ENCODE data around the gene SEC63. TPM values are rescaled to one million over a fixed set of nuclear protein-coding genes. Genes with fewer than 3 reads are reported as not detected.

Gene SEC63
- total and polyA plus RNA-seq, 4 donors, result 20.7 to 69.4 (median 27.4) TPM

DNA sequence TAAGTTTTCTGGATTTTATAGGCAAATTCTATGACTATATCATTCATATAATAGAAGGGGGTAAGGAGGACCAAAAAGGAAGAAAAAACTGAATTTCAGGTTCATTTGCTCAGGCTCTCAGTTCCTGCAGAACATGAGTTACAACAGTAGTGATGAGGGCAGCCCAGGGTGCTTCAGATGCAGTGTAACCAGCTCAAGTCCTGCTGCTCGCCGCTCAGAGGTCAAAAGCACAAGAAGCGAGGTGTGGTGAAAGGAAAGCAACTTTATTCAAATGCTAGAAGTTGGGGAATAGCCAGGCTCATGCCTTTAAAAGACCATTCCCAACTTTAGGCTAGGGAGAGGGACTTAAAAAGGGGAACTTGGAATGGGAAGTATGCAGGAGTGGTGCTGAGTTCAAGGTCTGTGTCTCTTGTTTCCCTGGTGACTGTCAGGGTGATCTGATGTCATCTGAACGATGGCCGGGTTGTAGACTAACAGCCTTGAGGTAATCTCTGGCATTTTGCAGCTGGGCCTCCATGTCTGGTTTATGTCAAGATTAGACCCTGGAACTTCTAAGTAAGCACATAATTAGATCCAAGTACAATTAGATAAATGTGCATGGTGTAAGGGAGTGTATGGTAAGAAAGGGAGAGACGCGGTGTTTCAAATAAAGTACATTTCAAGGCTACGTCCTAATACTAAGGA lies 14.5 kb upstream of the SEC63 start:
- Histone ChIP-seq H3K4me3 (ENCODE audit: low read depth in 1 of 3, low read length in 3 of 3) (no peak overlapping the region), H3K4me1 (ENCODE audit: control insufficient read depth in 4 of 4, insufficient read depth in 4 of 4, low read length in 3 of 4) (peaks cover 0 to 6% (median 0%) of the 10 kb centered on the region in 4 donors), H3K9me3 (ENCODE audit: control insufficient read depth in 4 of 4, low read length in 3 of 4) (no peaks in the 10 kb centered on the region), H3K27ac (ENCODE audit: low read depth in 1 of 2, low read length in 2 of 2) (no peak overlapping the region), H3K27me3 (ENCODE audit: control insufficient read depth in 4 of 4, insufficient read depth in 4 of 4, low read length in 3 of 4) (no peaks in the 10 kb centered on the region), H3K9ac (ENCODE audit: low read depth in 1 of 2, low read length in 2 of 2) (no peak overlapping the region), H3K36me3 (ENCODE audit: control insufficient read depth in 4 of 4, insufficient read depth in 3 of 4, low read depth in 1 of 4, low read length in 3 of 4) (no peaks in the 10 kb centered on the region)
- TF ChIP-seq NR2F2 (IDR thresholded peaks at IDR 0.05) (no peak), HNF4G (IDR thresholded peaks at IDR 0.05) (no peak)
- no peak for DNase-seq (ENCODE audit: low spot score)
- WGBS, result 81% methylated on average over 8 of the region's 8 CpGs

DNA sequence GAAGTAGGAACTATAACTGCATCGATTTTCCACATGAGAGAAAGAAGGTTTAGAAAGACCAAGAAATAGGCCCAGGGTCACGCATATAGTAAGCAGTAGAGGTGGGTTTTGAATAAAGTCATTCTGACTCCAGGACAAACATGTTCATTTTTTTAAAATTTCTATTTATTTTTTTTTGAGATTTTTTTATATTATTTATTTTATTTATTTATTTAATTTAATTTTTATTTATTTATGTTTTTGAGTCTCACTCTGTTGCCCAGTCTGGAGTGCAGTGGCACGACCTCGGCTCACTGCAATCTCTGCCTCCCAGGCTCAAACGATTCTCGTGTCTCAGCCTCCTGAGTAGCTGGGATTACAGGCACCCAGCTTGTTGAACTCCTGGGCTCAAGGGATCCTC lies 13.2 kb upstream of the SEC63 start:
- Histone ChIP-seq H3K27me3 (ENCODE audit: control insufficient read depth in 4 of 4, insufficient read depth in 4 of 4, low read length in 3 of 4) (no peaks in the 10 kb centered on the region), H3K36me3 (ENCODE audit: control insufficient read depth in 4 of 4, insufficient read depth in 3 of 4, low read depth in 1 of 4, low read length in 3 of 4) (no peaks in the 10 kb centered on the region), H3K9me3 (ENCODE audit: control insufficient read depth in 4 of 4, low read length in 3 of 4) (no peaks in the 10 kb centered on the region), H3K27ac (ENCODE audit: low read depth in 1 of 2, low read length in 2 of 2) (no peak overlapping the region), H3K9ac (ENCODE audit: low read depth in 1 of 2, low read length in 2 of 2) (no peak overlapping the region), H3K4me1 (ENCODE audit: control insufficient read depth in 4 of 4, insufficient read depth in 4 of 4, low read length in 3 of 4) (peaks cover 0 to 6% (median 0%) of the 10 kb centered on the region in 4 donors), H3K4me3 (ENCODE audit: low read depth in 1 of 3, low read length in 3 of 3) (no peak overlapping the region)
- DNase-seq (ENCODE audit: low spot score), result no peak
- 97% methylated on average over 6 of the region's 6 CpGs for WGBS
- TF ChIP-seq FOXA1 (IDR thresholded peaks at IDR 0.05), result no peak
- TF ChIP-seq FOXA2 (IDR thresholded peaks at IDR 0.05), result no peak
- TF ChIP-seq YY1 (IDR thresholded peaks at IDR 0.05), result no peak
- no peak for TF ChIP-seq TAF1 (conservative IDR thresholded peaks at IDR 0.05)
- TF ChIP-seq JUND (IDR thresholded peaks at IDR 0.05), result no peak
- TF ChIP-seq, protein P1, sequence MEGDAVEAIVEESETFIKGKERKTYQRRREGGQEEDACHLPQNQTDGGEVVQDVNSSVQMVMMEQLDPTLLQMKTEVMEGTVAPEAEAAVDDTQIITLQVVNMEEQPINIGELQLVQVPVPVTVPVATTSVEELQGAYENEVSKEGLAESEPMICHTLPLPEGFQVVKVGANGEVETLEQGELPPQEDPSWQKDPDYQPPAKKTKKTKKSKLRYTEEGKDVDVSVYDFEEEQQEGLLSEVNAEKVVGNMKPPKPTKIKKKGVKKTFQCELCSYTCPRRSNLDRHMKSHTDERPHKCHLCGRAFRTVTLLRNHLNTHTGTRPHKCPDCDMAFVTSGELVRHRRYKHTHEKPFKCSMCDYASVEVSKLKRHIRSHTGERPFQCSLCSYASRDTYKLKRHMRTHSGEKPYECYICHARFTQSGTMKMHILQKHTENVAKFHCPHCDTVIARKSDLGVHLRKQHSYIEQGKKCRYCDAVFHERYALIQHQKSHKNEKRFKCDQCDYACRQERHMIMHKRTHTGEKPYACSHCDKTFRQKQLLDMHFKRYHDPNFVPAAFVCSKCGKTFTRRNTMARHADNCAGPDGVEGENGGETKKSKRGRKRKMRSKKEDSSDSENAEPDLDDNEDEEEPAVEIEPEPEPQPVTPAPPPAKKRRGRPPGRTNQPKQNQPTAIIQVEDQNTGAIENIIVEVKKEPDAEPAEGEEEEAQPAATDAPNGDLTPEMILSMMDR (IDR thresholded peaks at IDR 0.05; ENCODE audit: low read depth, low read length, missing input control), result no peak
- TF ChIP-seq, protein P2, sequence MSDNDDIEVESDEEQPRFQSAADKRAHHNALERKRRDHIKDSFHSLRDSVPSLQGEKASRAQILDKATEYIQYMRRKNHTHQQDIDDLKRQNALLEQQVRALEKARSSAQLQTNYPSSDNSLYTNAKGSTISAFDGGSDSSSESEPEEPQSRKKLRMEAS (IDR thresholded peaks at IDR 0.05), result no peak
- TF ChIP-seq HNF4A (conservative IDR thresholded peaks at IDR 0.05), result no peak
- TF ChIP-seq ATF3 (IDR thresholded peaks at IDR 0.05), result no peak
- no peak for TF ChIP-seq RXRA (IDR thresholded peaks at IDR 0.05)
- no peak for TF ChIP-seq ZBTB33 (IDR thresholded peaks at IDR 0.05)
- TF ChIP-seq RAD21 (IDR thresholded peaks at IDR 0.05), result no peak
- TF ChIP-seq REST (IDR thresholded peaks at IDR 0.05), result no peak

Measured in liver (tissue), 9 donors.